ENCODE measurements around the gene TTC9B. TPM values are rescaled to one million over a fixed set of nuclear protein-coding genes. Genes with fewer than 3 reads are reported as not detected.

The TTC9B gene
- total and polyA plus RNA-seq, 2 of the 4 experiments (the other 2 are of a cell fraction) = not detected

- Histone ChIP-seq H3K9ac (ENCODE audit: low read depth, low read length) (no peak overlapping the region), H4K91ac (ENCODE audit: insufficient read depth, low read depth, low read length) (no peak overlapping the region), H3K14ac (replicated peaks; ENCODE audit: low read depth, low read length) (no peak overlapping the region), H4K20me1 (ENCODE audit: insufficient read depth, low read length) (no peaks in the 10 kb centered on the region), H2AFZ (replicated peaks; ENCODE audit: low read length, poor library complexity) (no peak overlapping the region), H3K27ac (ENCODE audit: insufficient read depth, low read length) (no peak overlapping the region), H3K18ac (ENCODE audit: low read depth, low read length) (no peak overlapping the region), H2AK5ac (ENCODE audit: low read depth, low read length) (no peak overlapping the region), H3K79me1 (ENCODE audit: low read depth in 1 of 2, low read length in 2 of 2) (0 out of 4 replicates have a peak, but pooled peaks cover 4 to 7% of the 10 kb centered on the region in 2 experiments), H3K56ac (ENCODE audit: extremely low read depth, insufficient read depth, low read length) (no peak overlapping the region), H4K8ac (ENCODE audit: low read depth in 2 of 2, low read length in 2 of 2) (no peak overlapping the region), H3K4me2 (ENCODE audit: low read depth, low read length) (no peak overlapping the region), H2AK9ac (replicated peaks; ENCODE audit: low read depth, low read length, poor library complexity) (no peak overlapping the region), H3K9me1 (ENCODE audit: insufficient read depth, low read length) (peaks cover 18% of the 10 kb centered on the region), H3K23ac (ENCODE audit: low read depth, low read length) (no peak overlapping the region), H2BK20ac (ENCODE audit: low read depth, low read length) (no peak overlapping the region), H2BK15ac (ENCODE audit: low read depth, low read length) (no peak overlapping the region), H2BK5ac (ENCODE audit: low read depth, low read length, poor library complexity, severe bottlenecking) (no peak overlapping the region), H3K4me1 (ENCODE audit: control insufficient read depth, insufficient read depth, low read length) (peaks cover 16% of the 10 kb centered on the region), H3K4ac (ENCODE audit: low read depth, low read length) (no peak overlapping the region), H3K27me3 (ENCODE audit: control insufficient read depth, insufficient read depth, low read length) (no peaks in the 10 kb centered on the region), H4K5ac (ENCODE audit: low read depth, low read length) (no peak overlapping the region), H3K36me3 (ENCODE audit: control insufficient read depth, insufficient read depth, low read length) (peaks cover 7% of the 10 kb centered on the region; the same call in 1 of the 2 replicates), H2BK120ac (ENCODE audit: low read depth, low read length) (no peak overlapping the region), H3K9me3 (ENCODE audit: control insufficient read depth, insufficient read depth, low read length) (no peaks in the 10 kb centered on the region), H3K4me3 (ENCODE audit: insufficient read depth, low read depth, low read length) (no peak overlapping the region)
- DNase-seq = no peak
- ChIA-PET POLR2A (ENCODE audit: unreplicated experiment) (no interaction called here), CTCF (no interaction called here)
- no peak for ATAC-seq (ENCODE audit: low read depth)
- TF ChIP-seq MAFK (IDR thresholded peaks at IDR 0.05; ENCODE audit: low read depth, low read length) (no peak), CEBPB (IDR thresholded peaks at IDR 0.05; ENCODE audit: low read depth, low read length) (no peak), SMC3 (IDR thresholded peaks at IDR 0.05; ENCODE audit: low read depth, low read length) (no peak), MAZ (IDR thresholded peaks at IDR 0.05; ENCODE audit: borderline replicate concordance, low read depth, low read length) (no peak)
- in situ Hi-C loops (cut with MboI; ENCODE audit: low sequenced_read_pairs) = no loop called here
- WGBS, 2 experiments (ENCODE audit: extremely low coverage in 2 of 2, insufficient read length in 1 of 2) = 100% methylated on average over 4 of the region's 5 CpGs; no CpG with 5 or more reads in 1 of the 2 experiments
- dilution Hi-C loops (cut with HindIII; ENCODE audit: low sequenced_read_pairs, unreplicated experiment) = no loop called here
- intact Hi-C loops (cut with micrococcal nuclease) = no loop called here
- BruUV-seq (replicated peaks) = no TSS peak
Observed at GRCh38 chr19:40228863-40229262, 10.7 kb upstream of the TTC9B start.
